GM19193 (cell line): ENCODE results near the gene TSSK2.

Source experiments
- POLR2A ChIP-seq: IDR thresholded peaks from 4 replicates; pipeline ENCODE4 v1.6.1; 2011; ENCODE audit not compliant: insufficient read depth, insufficient read length; ENCODE audit errors: extremely low read depth

Gene TSSK2

DNA sequence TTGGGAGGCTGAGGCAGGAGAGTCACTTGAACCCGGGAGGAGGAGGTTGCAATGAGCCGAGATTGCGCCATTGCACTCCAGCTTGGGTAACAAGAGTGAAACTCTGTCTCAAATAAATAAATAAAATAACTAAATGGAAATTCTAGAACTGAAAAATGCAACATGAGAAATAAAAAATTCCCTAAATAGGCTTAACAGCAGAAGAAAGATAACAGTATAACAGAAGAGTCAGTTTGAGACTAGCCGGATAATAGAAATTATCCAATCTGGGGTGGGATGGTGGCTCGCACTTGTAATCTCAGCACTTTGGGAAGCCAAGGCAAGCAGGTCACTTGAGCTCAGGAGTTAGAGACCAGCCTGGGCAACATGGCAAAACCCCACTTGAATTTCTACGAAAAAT, 33.3 kb downstream of the TSSK2 start:
- TF ChIP-seq POLR2A, result no peak

DNA sequence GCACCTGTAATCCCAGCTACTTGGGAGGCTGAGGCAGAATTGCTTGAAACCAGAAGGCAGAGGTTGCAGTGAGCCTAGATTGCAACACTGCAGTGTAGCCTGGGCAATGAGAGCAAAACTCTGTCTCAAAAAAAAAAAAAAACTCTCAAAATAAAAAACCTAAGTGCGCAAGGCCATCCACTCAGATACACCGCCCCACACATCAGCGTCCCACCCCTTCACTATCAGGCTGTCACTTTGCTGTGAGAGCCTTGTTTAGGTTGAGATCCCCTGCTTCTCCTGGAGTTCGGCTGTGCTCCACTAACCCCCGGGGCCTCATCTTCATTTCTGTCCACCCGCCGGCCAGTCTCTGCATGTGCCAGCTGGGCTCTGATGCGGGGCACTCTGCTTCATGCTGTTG, 35.3 kb downstream of the TSSK2 start:
- no peak for TF ChIP-seq POLR2A

DNA sequence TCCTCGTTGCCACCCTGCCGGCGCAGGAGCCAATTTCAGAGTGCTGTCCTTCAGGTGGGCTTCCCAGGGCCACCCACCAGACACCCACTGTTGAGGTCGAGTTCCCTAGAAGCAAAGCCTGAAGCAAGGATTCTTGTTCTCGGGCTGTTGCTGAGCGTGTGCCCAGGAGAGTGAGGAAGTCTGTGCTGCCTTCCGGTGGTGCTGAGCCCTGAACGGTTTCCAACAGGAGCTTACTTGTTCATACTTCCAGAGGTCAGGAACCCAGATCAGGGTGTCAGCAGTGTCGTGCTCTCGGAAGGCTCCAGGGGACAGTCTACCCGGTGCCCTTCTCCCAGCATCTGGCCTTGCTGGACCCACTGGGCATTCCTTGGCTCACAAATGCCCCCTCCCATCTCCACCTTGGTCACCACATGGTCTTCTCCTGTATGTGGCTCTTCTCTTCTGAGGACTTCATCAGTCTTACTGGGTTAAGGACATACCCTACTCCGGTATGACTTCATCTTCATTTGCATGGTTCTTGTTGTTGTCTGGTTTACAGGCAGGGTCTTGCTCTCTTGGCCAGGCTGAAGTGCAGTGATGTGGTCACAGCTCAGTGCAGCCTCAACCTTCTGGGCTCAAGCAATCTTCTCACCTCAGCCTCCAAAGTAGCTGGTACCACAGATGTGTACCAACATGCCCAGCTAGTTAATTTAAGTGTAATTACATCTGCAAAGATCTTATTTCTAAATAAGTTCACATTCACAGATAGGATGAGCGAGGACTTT, 36.2 kb downstream of the TSSK2 start:
- TF ChIP-seq POLR2A, result no peak

DNA sequence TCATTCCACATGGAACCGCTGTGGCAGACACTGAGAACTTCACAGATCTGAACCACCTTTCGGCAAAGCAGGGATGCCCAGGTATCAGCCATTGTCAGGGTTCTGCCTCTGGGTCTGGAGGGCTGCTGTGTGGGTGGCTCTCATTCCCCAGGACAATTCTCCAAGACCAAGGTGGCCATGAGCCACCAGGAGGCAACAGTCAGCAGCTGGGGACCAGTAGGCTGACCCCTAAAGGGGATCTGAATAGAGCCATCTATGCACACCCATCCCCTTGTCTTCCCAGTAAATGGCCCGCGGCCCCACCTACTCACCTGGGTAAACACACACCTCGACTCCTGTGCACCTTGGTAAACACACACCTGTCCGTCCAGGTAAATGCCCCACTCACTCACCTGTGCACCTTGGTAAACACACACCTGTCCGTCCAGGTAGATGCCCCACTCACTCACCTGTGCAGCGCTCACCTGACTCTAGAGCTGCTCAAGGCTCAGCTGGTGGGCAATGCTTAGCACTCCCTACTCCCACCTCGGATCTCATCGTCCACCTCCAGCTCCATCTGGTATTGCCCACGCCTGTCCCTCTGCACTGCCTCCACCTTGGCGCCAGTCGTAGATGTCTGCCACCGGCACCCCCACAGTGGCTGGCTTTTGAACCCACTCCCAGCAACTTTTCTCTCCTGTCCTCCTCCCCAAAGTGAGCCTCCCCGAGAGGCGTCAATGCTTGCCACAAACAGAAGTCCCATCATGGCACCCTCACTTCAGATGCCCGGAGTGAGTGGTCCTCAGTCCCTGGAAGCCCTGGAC, 37.2 kb downstream of the TSSK2 start:
- TF ChIP-seq POLR2A, result no peak

DNA sequence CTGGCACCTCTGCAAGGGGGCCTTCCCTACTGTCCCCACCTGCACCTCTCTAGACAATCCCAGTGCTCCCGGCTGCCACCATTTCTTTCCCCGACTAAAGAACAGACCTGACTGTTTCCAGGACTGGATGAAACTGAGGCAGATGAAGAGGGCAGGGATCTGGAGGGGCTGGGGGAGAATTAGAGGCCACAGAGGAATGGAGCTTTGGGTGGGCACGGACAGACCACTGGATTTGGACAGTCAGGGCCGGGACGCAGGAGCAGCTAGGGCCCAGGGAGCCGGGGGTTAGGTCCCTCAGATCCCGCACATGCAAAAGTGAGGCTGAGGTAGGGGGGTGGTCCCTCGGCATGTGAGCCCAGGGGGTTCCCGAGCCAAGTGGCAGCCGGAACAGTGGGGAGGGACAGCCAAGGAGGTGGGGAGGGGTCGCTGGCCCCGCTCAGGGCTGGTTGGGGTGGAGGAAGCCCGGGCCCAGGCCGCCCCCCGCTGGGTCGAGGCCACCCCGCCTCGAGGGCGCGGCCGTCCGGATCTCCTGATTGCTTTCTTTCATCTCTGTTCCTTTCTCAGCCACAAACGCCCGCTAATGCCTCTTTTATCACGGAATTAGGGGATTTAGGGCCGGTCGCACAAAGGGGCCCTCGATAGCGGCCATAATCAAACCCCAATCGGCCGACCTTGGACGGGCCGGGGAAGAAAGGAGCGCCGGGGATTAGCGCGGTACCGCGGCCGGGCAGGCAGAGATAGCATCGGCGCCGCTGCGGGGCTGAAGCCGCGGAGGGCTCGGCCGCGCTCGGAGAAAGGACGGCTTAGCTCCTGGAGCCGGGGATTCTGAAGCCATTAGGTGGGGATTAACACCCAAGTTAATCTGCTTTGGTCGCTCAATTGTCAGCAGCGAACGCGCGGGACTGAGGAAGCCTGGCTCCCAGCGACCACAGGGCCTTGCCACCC, 38.2 kb downstream of the TSSK2 start:
- TF ChIP-seq POLR2A, result no peak

DNA sequence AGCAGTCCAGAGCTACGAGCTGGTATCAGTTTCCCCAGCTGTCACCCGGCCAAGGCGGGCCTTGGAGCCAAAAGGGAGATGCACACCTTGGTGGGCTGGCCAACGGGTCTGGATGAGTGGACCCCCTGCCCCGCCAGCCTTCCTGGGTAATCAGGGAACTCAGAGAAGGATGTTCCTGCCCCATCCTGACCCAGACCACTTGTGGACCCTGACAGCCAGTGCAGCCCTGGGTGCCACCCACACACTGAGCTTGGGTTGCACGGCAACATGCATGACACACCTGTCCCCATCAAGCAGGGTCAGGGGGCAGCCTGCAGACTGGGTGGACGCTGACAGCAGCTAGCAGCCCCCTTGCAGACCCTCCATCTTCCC, 38.8 kb downstream of the TSSK2 start:
- TF ChIP-seq POLR2A, result no peak

GRCh38 chr22:19172213-19173046, 41.3 kb downstream of the TSSK2 start:
- TF ChIP-seq POLR2A, result no peak

DNA sequence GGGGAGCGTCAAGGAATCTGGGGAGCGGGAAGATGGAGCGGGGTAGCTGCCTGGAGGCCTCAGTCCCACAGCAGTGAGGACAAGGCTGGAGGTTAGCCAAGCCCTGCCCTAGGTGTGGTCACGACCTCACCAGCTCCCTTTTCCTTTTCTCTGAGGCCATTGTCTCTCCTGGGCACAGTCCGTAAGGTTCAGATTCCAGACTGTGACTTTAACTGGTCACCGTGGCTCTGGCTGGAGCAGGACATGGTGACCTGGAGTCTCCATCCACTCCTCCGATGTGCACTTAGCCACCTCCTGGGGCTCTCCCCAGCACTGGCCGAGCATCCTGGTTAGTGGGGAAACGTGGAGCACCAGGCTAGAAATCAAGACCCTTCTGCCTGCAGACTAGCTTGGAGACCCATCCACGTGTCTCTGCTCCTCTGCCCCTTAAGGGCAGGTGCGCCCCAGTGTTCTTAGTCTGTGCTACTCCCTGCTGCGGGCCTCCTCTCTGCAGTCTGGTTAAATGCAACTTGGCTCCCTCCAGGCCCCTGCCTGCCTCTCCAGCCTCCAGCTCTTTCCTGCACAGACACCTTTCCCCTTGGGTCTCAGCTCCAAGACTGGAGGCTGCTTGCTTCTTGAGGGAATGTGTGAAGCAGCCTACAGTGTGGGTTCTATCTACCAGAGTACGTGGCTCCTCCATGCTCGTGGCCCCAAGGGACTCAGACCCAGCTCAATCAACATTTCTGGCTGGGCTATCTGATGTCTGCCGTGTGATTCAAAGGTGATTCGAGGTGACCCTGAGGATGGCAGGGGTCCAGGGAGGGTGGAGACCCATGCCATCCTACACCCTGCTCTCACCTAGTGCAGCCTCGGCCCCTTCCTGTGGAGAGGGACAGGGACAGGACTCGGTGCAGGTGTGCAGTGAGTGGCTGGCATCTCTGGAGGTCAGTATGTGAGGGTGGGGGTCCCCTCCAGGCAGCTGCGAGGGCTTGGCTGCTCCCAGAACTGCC, 42.2 kb downstream of the TSSK2 start:
- no peak for TF ChIP-seq POLR2A

- TF ChIP-seq POLR2A, result peak; percentile 21
Observed at GRCh38 chr22:19174106-19175025, 43.3 kb downstream of the TSSK2 start.

DNA sequence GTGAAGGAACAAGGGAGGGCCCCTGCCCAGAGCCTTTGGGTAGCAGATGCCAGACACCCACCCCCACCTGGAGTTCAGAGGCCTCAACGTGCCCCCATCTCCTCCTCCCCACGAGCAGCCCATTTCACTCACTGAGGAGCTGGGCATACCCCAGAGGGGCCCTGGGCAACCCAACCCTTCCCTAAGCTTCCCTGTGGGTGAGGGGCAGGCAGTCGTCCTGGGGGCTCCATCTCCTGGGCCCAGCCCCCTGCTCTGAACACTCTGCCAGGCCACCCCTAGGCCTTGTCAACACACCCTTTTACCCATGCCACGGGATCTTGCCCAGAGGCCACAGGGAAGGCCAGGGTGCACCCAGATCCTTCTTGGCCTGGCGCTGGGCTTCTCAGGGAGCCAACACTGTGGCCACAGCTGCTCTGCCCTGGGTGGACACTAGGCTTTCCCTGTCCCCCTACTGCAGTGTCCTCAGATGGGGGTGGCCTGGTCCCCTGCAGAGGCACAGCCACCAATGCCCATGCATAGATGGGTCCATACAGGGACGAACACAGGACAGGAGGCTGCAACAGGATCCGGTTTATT, 44.0 kb downstream of the TSSK2 start:
- no peak for TF ChIP-seq POLR2A

- TF ChIP-seq POLR2A, result peak; percentile 10
Observed at GRCh38 chr22:19175602-19176174, 44.6 kb downstream of the TSSK2 start.

DNA sequence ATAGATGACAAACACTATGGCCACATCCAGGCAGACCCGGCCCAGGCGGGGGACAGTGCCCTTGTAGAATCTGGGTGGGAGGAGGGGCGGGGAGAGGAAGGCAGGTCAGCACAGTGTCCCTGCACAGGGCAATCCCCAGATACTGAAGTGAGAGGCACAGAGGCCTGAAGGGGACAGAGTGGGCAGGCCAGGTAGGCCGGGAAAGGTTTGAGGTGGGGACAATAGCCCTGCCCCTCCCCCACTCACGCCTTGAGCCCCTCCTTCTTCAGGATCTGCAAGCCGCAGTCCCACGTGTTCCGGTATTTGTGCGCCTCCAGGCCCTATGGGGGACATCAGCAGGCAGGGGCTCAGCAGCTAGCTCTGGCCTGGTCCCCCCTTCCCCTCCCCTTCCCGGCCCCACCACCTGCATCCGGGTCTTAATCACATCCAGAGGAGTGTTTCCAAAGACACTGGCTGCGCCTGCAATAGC, 45.1 kb downstream of the TSSK2 start:
- no peak for TF ChIP-seq POLR2A

- TF ChIP-seq POLR2A, result peak; percentile 23
Observed at GRCh38 chr22:19176732-19177131, 45.6 kb downstream of the TSSK2 start.
